DMS153 treated with DMSO at 0.1 percent for 48 hours (cell line): Measurements from ENCODE around the gene KIF5A.
"Not testable (repeated sequence)": the region's sequence is repeated elsewhere in the genome, so short reads cannot be mapped to it uniquely, and the experiment has no call there.

ENCODE experiments used
- DNase-seq: peaks from one replicate; lab custom pipeline; 2025; ENCODE audit not compliant: unreplicated experiment; lab: John Stamatoyannopoulos, UW

The KIF5A gene

GRCh38 chr12:57549909-57550640 is at the start of gene KIF5A:
TSS of gene KIF5A (plus strand) at chr12:57550044. CDS start at chr12:57550272, 228 bp downstream.
- peak; percentile 53 for DNase-seq

- no peak for DNase-seq
These were observed 49.6 kb upstream of the KIF5A start for GRCh38 chr12:57500213-57500612.

- not testable (repeated sequence) for DNase-seq
These were observed 47.4 kb upstream of the KIF5A start for GRCh38 chr12:57502311-57502969.

GRCh38 chr12:57506541-57506940 is 43.3 kb upstream of the KIF5A start:
- DNase-seq: not testable (repeated sequence)

- DNase-seq: not testable (repeated sequence)
These were observed 42.0 kb upstream of the KIF5A start for GRCh38 chr12:57507796-57508195.

- DNase-seq: no peak
These were observed 38.7 kb upstream of the KIF5A start for GRCh38 chr12:57511161-57511560.

- no peak for DNase-seq
These were observed 38.1 kb upstream of the KIF5A start for GRCh38 chr12:57511588-57512325.

GRCh38 chr12:57512665-57513064 is 37.2 kb upstream of the KIF5A start:
- DNase-seq: no peak

- DNase-seq: no peak
These were observed 36.6 kb upstream of the KIF5A start for GRCh38 chr12:57513266-57513665.

- not testable (repeated sequence) for DNase-seq
These were observed 36.2 kb upstream of the KIF5A start for GRCh38 chr12:57513677-57514076.

- not testable (repeated sequence) for DNase-seq
These were observed 35.6 kb upstream of the KIF5A start for GRCh38 chr12:57514246-57514645.

- no peak for DNase-seq
These were observed 35.0 kb upstream of the KIF5A start for GRCh38 chr12:57514720-57515407.

- DNase-seq: no peak
These were observed 34.4 kb upstream of the KIF5A start for GRCh38 chr12:57515408-57515933.

- no peak for DNase-seq
These were observed 33.8 kb upstream of the KIF5A start for GRCh38 chr12:57515934-57516541.

GRCh38 chr12:57516617-57517153 is 33.2 kb upstream of the KIF5A start:
- DNase-seq: no peak

- no peak for DNase-seq
These were observed 32.7 kb upstream of the KIF5A start for GRCh38 chr12:57517187-57517586.

GRCh38 chr12:57517718-57518117 is 32.1 kb upstream of the KIF5A start:
- not testable (repeated sequence) for DNase-seq

GRCh38 chr12:57518176-57518919 is 31.5 kb upstream of the KIF5A start:
- no peak for DNase-seq

GRCh38 chr12:57518920-57519795 is 30.7 kb upstream of the KIF5A start:
- DNase-seq: no peak
